Neutrophil (primary cell): ENCODE measurements around the gene TSPAN7.

Experiments
- H3K27ac ChIP-seq: fragments of 200-600 bp; sonication (generic); 2 replicates; pipeline ENCODE4 v1.5.1; 2016; ENCODE audit warnings: mild to moderate bottlenecking, moderate library complexity
- H3K27me3 ChIP-seq: fragments of 200-600 bp; sonication (generic); 2 replicates; pipeline ENCODE4 v1.6.0; 2016; ENCODE audit warnings: mild to moderate bottlenecking
- H3K36me3 ChIP-seq: fragments of 200-600 bp; sonication (generic); 2 replicates; pipeline ENCODE4 v1.5.1; 2017
- H3K4me1 ChIP-seq, 2 experiments: fragments of 200-600 bp in 1 of 2; sonication (generic) in 1 of 2; 1 replicate in 1 of 2; 2 replicates in 1 of 2; pipeline versions ENCODE4 v1.5.1 to v1.6.1; 2013 to 2016; ENCODE audit warnings: low read depth in 1 of 2, low read length in 1 of 2, mild to moderate bottlenecking in 1 of 2, moderate library complexity in 1 of 2; ENCODE audit not compliant: control insufficient read depth in 1 of 2, insufficient read depth in 1 of 2
- H3K4me3 ChIP-seq, 2 experiments: fragments of 200-600 bp in 1 of 2; sonication (generic) in 1 of 2; 1 replicate in 1 of 2; 2 replicates in 1 of 2; pipeline ENCODE4 v1.5.1; 2013 to 2016; ENCODE audit warnings: low read depth in 1 of 2, low read length in 1 of 2, mild to moderate bottlenecking in 1 of 2, moderate library complexity in 1 of 2
- H3K9me3 ChIP-seq: fragments of 200-600 bp; sonication (generic); 2 replicates; pipeline ENCODE4 v1.5.1; 2016
- CTCF ChIP-seq: fragments of 200-600 bp; sonication (generic); IDR thresholded peaks from 2 replicates; pipeline ENCODE4 v1.5.1; 2016; ENCODE audit warnings: antibody characterized with exemption

TSPAN7 gene

DNA sequence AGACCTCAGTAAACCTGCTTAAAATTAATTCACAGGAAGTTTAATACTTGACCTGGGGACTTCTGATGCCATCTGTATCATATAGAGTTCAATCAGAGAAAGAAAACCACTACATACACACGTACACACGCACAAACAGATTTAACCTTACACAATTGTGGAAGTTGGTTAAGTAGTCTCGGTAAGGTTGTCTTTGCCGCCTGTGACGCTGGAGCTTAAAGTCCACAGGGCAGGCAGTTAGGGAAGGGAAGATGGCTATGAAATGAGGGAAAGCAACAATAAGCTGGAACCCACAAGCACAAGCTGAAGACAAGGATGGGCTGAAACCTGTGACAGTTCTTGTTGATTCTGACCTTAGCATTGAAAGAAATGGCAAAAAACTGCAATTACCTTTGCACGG, 41.7 kb upstream of the TSPAN7 start:
- no peaks in the 10 kb centered on the region for H3K27me3 ChIP-seq
- peaks cover 8 to 9% of the 10 kb centered on the region in 2 experiments for H3K4me1 ChIP-seq
- no peak overlapping the region for H3K4me3 ChIP-seq
- no peak for TF ChIP-seq CTCF
- H3K27ac ChIP-seq: no peak overlapping the region
- no peaks in the 10 kb centered on the region for H3K9me3 ChIP-seq
- H3K36me3 ChIP-seq: no peaks in the 10 kb centered on the region

GRCh38 chrX:38538134-38538533, 23.2 kb upstream of the TSPAN7 start:
- H3K4me3 ChIP-seq: no peak overlapping the region

DNA sequence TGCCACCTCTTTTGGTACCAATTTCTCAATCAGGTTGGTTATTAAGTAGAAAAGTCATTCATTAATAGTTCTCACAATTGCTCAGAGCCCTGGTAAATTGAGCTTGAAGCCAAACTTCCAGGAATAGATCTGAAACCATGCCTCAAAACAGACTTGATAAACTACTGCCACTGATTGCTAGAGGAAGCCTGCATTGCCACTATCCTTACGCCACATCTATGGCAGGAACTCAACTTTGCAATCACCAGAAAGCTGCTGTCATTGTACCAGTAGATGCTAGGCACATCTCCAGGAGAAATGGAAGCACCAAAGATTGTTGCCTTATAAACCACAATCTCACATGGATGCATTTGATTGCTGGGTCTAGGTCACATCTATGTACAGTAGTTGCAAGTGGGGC, 21.6 kb upstream of the TSPAN7 start:
- Histone ChIP-seq H3K27me3 (no peaks in the 10 kb centered on the region), H3K4me3 (no peak overlapping the region), H3K27ac (no peak overlapping the region), H3K36me3 (no peaks in the 10 kb centered on the region), H3K4me1 (peaks cover 9 to 12% of the 10 kb centered on the region in 2 experiments), H3K9me3 (no peaks in the 10 kb centered on the region)
- no peak for TF ChIP-seq CTCF

More at GRCh38 chrX:38538134-38538533, 23.2 kb upstream of the TSPAN7 start:
- TF ChIP-seq CTCF: no peak
- no peaks in the 10 kb centered on the region for H3K9me3 ChIP-seq
- no peak overlapping the region for H3K27ac ChIP-seq
- H3K27me3 ChIP-seq: no peaks in the 10 kb centered on the region
- no peaks in the 10 kb centered on the region for H3K36me3 ChIP-seq
- H3K4me1 ChIP-seq: peaks cover 9 to 12% of the 10 kb centered on the region in 2 experiments

DNA sequence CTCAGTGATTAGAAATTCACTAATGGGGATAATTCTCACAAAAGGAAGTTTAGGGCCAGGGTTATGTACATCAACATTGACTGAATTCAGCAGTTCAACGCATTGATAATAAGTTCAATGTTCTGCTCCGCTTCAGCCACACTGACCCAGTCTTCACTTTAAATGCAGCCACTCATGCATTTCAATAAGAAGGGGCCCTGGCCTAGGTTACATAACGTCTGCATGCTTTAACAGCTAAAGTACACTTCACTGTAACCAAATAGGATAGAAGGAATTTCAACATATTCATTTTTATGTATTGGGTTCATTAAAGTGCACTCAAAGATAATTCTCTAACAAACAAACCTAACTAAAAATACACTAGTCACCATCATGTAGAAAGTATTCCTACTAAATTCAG, 12.8 kb upstream of the TSPAN7 start:
- H3K36me3 ChIP-seq: no peaks in the 10 kb centered on the region
- H3K4me1 ChIP-seq: no peaks in the 10 kb centered on the region
- no peaks in the 10 kb centered on the region for H3K9me3 ChIP-seq
- no peak overlapping the region for H3K4me3 ChIP-seq
- no peak for TF ChIP-seq CTCF
- H3K27me3 ChIP-seq: no peaks in the 10 kb centered on the region
- no peak overlapping the region for H3K27ac ChIP-seq

GRCh38 chrX:38552721-38553120, 8.6 kb upstream of the TSPAN7 start:
- Histone ChIP-seq H3K27me3 (no peaks in the 10 kb centered on the region), H3K4me1 (no peaks in the 10 kb centered on the region), H3K4me3 (no peak overlapping the region), H3K9me3 (no peaks in the 10 kb centered on the region), H3K27ac (no peak overlapping the region), H3K36me3 (no peaks in the 10 kb centered on the region)
- TF ChIP-seq CTCF: no peak

DNA sequence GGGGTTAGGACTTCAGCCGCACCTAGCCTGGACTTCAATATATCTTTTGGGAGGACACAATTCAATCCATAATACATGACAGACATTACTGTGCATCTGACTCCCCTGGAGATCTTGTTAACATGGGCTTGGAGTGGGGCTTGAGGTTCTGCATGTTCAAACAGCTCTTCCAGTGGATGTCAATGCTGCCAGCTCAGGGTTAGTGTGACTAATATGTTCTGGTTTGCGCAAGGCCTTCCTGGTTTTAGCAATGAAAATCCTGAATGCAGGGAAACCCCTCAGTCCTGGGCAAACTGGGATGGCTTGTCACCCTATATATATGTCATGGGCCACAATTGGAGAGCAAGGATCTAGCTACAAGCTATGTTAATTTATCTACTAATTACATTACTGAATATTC, 2.7 kb upstream of the TSPAN7 start:
- no peaks in the 10 kb centered on the region for H3K9me3 ChIP-seq
- H3K27ac ChIP-seq: no peak overlapping the region
- no peak for TF ChIP-seq CTCF
- no peaks in the 10 kb centered on the region for H3K36me3 ChIP-seq
- H3K4me3 ChIP-seq: no peak overlapping the region
- peaks cover 37% of the 10 kb centered on the region for H3K27me3 ChIP-seq
- peaks cover 0 to 4% of the 10 kb centered on the region in 2 experiments for H3K4me1 ChIP-seq
